Measurements from ENCODE around the gene AMOTL1.
"Not testable (repeated sequence)": the region's sequence is repeated elsewhere in the genome, so short reads cannot be mapped to it uniquely, and the experiment has no call there.

DNA sequence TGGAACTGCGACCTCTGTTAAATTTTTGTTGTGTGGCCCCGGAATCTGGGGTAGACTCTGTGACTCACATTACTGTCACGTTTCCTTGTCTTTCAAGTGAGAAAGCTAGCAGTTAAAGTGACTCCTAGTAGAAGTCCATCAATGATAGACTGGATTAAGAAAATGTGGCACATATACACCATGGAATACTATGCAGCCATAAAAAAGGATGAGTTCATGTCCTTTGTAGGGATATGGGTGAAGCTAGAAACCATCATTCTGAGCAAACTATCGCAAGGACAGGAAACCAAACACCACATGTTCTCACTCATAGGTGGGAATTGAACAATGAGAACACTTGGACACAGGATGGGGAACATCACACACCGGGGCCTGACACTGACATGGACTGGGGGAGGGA, 23.8 kb downstream of the AMOTL1 start:
- TF ChIP-seq, protein P1, sequence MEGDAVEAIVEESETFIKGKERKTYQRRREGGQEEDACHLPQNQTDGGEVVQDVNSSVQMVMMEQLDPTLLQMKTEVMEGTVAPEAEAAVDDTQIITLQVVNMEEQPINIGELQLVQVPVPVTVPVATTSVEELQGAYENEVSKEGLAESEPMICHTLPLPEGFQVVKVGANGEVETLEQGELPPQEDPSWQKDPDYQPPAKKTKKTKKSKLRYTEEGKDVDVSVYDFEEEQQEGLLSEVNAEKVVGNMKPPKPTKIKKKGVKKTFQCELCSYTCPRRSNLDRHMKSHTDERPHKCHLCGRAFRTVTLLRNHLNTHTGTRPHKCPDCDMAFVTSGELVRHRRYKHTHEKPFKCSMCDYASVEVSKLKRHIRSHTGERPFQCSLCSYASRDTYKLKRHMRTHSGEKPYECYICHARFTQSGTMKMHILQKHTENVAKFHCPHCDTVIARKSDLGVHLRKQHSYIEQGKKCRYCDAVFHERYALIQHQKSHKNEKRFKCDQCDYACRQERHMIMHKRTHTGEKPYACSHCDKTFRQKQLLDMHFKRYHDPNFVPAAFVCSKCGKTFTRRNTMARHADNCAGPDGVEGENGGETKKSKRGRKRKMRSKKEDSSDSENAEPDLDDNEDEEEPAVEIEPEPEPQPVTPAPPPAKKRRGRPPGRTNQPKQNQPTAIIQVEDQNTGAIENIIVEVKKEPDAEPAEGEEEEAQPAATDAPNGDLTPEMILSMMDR (IDR thresholded peaks at IDR 0.05) = not testable (repeated sequence)
- not testable (repeated sequence) for TF ChIP-seq POLR2A (IDR thresholded peaks at IDR 0.05)
